ENCODE measurements around the gene GSTO2. TPM values are rescaled to one million over a fixed set of nuclear protein-coding genes. Genes with fewer than 3 reads are reported as not detected.

The GSTO2 gene
- total RNA-seq, 1 donor from 2014 or later, result 2.8 TPM

GRCh38 chr10:104277785-104278184 is 8.8 kb downstream of the GSTO2 start:
- DNase-seq (ENCODE audit: extremely low spot score, unreplicated experiment), result no peak
- TF ChIP-seq, protein P1, sequence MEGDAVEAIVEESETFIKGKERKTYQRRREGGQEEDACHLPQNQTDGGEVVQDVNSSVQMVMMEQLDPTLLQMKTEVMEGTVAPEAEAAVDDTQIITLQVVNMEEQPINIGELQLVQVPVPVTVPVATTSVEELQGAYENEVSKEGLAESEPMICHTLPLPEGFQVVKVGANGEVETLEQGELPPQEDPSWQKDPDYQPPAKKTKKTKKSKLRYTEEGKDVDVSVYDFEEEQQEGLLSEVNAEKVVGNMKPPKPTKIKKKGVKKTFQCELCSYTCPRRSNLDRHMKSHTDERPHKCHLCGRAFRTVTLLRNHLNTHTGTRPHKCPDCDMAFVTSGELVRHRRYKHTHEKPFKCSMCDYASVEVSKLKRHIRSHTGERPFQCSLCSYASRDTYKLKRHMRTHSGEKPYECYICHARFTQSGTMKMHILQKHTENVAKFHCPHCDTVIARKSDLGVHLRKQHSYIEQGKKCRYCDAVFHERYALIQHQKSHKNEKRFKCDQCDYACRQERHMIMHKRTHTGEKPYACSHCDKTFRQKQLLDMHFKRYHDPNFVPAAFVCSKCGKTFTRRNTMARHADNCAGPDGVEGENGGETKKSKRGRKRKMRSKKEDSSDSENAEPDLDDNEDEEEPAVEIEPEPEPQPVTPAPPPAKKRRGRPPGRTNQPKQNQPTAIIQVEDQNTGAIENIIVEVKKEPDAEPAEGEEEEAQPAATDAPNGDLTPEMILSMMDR (conservative IDR thresholded peaks at IDR 0.05), result no peak
- H3K4me1 Mint-ChIP-seq (ENCODE audit: unreplicated experiment), result no peaks in the 10 kb centered on the region
- peaks cover 24% of the 10 kb centered on the region for H3K27me3 Mint-ChIP-seq
- no peaks in the 10 kb centered on the region for H3K9me3 Mint-ChIP-seq
- H3K4me3 Mint-ChIP-seq, result no peak overlapping the region
- H3K36me3 Mint-ChIP-seq, result no peaks in the 10 kb centered on the region
- no peak overlapping the region for H3K27ac Mint-ChIP-seq

- TF ChIP-seq, protein P1 (conservative IDR thresholded peaks at IDR 0.05), result no peak
- Mint-ChIP-seq H3K27me3 (peaks cover 12% of the 10 kb centered on the region), H3K36me3 (no peaks in the 10 kb centered on the region), H3K4me1 (ENCODE audit: unreplicated experiment) (no peaks in the 10 kb centered on the region), H3K27ac (no peak overlapping the region), H3K9me3 (no peaks in the 10 kb centered on the region), H3K4me3 (no peak overlapping the region)
- no peak for DNase-seq (ENCODE audit: extremely low spot score, unreplicated experiment)
Observed at GRCh38 chr10:104279550-104280259, 10.7 kb downstream of the GSTO2 start.

- H3K4me1 Mint-ChIP-seq (ENCODE audit: unreplicated experiment), result no peaks in the 10 kb centered on the region
Observed at GRCh38 chr10:104281694-104282093, 12.7 kb downstream of the GSTO2 start.

DNA sequence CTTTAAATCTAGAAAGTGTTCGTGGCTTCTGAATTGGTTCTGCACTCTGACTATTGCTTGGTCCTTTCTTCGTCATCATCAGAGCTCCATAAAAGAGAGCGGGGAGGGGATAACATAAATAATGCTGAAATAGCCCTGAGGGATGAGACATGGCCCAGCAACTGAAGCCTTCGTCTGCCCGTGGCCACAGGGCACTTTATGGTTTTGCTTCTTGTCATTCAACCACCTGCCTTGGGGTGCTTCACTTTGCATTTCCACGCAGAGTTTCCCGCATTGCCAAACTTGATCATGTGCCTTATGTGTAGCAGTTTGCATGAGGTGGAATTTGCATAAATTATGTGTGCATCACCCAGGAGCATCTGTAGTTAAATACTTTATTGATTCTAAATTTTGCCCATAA is 15.9 kb downstream of the GSTO2 start:
- Mint-ChIP-seq H3K4me1 (ENCODE audit: unreplicated experiment) (no peaks in the 10 kb centered on the region), H3K9me3 (no peaks in the 10 kb centered on the region), H3K27me3 (peaks cover 15% of the 10 kb centered on the region), H3K36me3 (no peaks in the 10 kb centered on the region), H3K27ac (no peak overlapping the region), H3K4me3 (no peak overlapping the region)
- no peak for DNase-seq (ENCODE audit: extremely low spot score, unreplicated experiment)
- TF ChIP-seq, protein P1 (conservative IDR thresholded peaks at IDR 0.05), result no peak

More at GRCh38 chr10:104281694-104282093, 12.7 kb downstream of the GSTO2 start:
- H3K27ac Mint-ChIP-seq, result no peak overlapping the region
- H3K27me3 Mint-ChIP-seq, result peaks cover 4% of the 10 kb centered on the region
- TF ChIP-seq, protein P1 (conservative IDR thresholded peaks at IDR 0.05), result no peak
- no peak overlapping the region for H3K4me3 Mint-ChIP-seq
- no peaks in the 10 kb centered on the region for H3K9me3 Mint-ChIP-seq
- DNase-seq (ENCODE audit: extremely low spot score, unreplicated experiment), result no peak
- H3K36me3 Mint-ChIP-seq, result no peaks in the 10 kb centered on the region

DNA sequence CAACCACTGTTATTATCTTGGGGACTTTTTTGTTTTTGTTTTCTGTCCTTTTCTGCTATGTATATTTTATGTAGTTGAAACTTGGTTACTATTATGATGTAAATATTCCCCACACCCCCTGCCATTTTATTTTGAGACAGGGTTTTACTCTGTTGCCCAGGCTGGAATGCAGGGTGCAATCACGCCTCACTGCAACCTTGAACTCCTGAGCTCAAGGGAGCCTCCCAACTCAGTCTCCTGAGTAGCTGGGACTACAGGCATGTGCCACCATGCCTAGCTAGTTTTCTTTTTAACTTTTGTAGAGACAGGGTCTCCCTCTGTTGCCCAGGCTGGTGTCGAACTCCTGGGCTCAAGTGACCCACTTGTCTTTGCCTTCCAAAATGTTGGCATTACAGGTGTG is 18.0 kb downstream of the GSTO2 start:
- no peak for DNase-seq (ENCODE audit: extremely low spot score, unreplicated experiment)
- TF ChIP-seq, protein P1 (conservative IDR thresholded peaks at IDR 0.05), result no peak
- Mint-ChIP-seq H3K27ac (no peak overlapping the region), H3K27me3 (peaks cover 20% of the 10 kb centered on the region), H3K36me3 (no peaks in the 10 kb centered on the region), H3K4me3 (no peak overlapping the region), H3K4me1 (ENCODE audit: unreplicated experiment) (peaks cover 6% of the 10 kb centered on the region), H3K9me3 (no peaks in the 10 kb centered on the region)

All from type B pancreatic cell (in vitro differentiated cells).